HG03342 (cell line): ENCODE measurements around the gene HES7.
"Not testable (repeated sequence)": the region's sequence is repeated elsewhere in the genome, so short reads cannot be mapped to it uniquely, and the experiment has no call there.

Experiments
- ATAC-seq: cut with Tn5 transposase; IDR thresholded peaks from one replicate; pipeline ENCODE4 v1.9.1; 2021; ENCODE audit warnings: mild to moderate bottlenecking, moderate library complexity; ENCODE audit not compliant: unreplicated experiment

HES7 gene

DNA sequence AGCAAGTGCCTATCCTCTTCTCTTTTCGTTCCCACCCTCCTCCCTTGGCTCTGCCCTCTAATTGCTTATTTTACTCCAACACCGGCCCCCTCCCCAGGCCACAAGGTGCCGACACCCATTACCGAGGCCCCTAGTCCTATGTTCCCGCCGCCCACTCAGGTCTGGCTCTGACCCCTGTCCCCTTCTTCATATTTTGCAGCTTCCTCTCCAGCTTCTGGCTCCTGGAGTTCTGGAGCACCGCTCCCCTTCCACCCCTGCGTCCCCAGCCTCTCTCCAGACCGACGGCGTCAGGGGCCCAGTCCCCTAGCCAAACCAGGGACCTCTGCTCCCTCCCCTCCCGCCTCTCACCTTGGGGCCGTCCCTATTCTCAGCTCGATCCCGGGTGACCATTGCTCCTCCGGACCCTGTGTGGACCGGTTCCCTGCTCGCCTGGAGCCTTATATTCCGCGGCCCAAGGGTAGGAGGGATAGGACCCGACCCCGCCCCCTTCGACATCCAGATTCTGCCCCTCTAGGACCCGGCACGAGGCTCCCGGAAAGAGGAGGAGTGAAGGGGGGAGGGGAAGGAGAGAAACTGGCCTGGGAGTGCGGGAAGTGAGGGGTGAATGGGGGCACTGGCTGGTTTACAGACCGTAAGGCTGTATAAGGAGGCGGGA lies at the start of gene HES7:
HES7 (minus strand) TSS at position 412 of the 655 bp plus-strand sequence; CDS start at position 390, 22 bp downstream.
- no peak for ATAC-seq

DNA sequence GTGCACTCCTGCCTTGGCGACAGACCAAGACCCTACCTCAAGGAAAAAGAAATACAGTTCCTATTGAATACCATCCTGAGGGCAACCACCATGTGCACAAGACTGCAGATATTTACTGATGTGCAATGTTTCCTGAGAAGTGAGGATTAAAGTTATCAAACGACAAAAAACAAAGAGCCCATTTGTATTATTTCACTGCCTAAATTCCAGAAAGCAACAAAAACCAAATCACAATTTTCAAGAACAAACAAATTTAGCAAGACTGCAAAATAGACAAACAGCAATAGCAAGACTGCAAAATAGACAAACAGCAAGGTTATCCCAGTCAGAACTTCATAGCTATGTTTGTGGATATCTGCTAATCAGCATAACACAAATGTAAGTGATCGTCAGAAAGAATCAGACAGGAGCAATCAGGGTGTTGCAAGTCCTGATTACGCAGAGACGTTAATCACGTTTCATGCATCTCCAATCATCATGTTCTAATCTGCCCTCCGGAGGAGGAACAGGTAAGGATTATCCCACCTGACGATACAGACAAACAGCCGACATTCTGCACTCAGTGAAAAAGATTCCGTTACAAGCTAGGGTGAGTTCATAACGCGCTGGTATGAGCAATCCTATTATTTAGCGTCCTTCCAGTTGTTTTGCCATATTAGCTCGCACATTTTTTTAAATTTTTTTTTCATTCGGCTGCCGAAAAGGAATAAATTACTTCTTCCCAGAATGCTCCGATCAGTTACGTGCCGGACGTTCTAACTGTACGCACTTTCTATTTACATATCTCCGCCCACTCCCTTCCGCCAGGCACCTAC lies 49.4 kb upstream of the HES7 start:
- peak; percentile 62 for ATAC-seq

DNA sequence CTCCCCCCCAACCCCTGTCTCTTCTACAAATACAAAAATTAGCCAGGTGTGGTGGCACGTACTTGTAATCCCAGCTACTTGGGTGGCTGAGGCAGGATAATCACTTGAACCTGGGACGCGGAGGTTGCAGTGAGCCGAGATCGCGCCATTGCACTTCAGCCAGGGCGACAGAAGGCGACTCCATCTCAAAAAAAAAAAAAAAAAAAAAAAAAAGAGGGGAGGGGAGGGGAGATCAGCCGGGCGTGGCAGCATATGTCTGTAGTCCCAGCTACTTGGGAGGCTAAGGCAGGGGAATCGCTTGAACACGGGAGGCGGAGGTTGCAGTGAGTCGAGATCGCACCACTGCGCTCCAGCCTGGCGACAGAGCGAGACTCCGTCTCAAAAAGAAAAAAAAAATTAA lies 46.3 kb upstream of the HES7 start:
- not testable (repeated sequence) for ATAC-seq

DNA sequence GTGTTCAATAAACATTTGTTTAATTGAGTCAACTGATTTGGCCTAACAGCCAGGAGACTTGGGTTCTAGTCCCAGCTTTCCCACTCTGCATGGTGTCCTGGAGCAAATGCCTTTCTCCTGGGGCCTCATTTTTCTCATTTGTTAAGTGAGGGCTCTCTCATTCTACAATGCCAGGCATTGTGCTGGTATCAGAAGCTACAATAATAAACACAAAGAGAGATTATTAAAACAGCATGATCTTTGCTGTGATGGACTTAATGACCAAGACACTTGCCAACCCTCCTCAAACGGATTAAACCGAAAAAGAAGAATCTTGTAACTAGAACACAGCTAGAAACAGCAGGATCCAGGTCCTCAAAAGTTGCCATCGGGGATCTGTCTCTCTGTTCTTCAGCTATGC lies 43.6 kb upstream of the HES7 start:
- ATAC-seq = no peak

DNA sequence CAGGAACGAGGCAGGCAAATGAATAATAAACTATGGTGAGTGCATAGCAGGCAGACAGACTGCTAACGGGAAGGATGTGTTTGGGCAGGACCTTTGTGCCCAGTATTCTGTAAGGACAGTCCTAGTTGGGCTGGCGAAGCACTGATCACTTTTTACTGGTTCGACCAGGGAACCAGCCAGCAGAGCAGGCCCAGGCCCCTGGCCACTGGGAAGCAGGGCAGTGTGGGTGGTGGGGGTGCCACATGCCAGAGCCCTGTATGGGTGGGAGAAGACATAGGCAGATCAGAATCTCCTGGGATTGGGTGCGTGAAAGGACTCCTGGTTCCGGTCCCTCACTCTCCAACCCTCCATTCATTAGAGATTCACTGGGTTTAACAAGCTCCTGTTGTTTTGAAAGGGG lies 42.8 kb upstream of the HES7 start:
- no peak for ATAC-seq

DNA sequence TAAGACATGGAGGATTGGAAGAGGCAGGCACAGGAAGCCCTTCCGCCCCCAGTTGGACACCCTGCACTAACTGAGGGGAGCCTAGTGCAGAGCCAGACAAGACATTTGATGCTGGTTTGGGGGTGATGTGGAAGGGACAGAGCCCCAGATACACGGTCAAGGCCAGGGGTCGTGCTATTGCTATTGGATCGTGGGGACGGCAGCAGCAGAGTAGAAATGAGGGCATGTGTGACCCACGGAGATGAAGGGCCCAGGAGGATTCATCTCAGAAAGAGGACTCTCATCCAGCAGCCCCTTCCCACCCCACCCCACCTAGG lies 40.9 kb upstream of the HES7 start:
- no peak for ATAC-seq

DNA sequence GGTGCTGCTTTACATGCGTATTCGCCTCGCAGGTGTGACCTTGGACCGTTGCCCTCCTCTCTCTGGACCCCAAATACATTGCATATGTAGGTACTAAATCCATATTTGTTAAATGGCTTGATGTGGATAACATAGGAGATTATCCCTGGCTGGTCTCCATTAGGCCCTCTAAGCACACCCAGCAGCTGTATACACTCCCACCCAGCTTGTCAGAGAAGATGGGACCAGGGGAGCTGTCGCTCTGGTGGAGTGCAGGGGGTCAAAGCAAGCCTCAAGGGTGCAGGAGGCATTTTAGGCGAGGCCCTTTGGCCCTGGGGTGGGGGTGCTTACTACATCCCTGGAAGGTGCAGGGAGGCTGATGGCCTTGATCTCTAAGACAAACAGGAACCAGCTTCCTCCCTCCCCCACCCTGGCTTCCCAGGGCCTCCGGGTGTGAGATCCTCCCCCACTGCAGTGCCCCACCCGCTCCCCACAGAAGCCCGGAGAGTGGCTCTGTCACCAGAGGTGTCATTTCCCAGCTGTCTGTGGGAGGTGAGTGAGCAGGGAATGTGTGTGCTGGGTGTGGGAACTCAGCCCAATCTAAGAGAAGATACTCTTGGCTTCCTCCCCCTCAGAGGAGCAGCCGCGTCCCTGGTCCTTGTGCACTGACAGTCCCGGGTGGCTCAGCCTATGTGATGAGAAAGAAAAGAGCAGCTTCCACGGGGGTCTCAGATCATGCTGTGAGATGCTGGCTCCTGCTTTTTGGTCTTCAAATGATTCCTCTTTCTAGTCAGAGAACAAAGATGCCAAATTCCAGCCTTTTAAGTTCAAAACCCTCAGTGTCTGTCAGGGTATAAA lies 40.3 kb upstream of the HES7 start:
- ATAC-seq = no peak

DNA sequence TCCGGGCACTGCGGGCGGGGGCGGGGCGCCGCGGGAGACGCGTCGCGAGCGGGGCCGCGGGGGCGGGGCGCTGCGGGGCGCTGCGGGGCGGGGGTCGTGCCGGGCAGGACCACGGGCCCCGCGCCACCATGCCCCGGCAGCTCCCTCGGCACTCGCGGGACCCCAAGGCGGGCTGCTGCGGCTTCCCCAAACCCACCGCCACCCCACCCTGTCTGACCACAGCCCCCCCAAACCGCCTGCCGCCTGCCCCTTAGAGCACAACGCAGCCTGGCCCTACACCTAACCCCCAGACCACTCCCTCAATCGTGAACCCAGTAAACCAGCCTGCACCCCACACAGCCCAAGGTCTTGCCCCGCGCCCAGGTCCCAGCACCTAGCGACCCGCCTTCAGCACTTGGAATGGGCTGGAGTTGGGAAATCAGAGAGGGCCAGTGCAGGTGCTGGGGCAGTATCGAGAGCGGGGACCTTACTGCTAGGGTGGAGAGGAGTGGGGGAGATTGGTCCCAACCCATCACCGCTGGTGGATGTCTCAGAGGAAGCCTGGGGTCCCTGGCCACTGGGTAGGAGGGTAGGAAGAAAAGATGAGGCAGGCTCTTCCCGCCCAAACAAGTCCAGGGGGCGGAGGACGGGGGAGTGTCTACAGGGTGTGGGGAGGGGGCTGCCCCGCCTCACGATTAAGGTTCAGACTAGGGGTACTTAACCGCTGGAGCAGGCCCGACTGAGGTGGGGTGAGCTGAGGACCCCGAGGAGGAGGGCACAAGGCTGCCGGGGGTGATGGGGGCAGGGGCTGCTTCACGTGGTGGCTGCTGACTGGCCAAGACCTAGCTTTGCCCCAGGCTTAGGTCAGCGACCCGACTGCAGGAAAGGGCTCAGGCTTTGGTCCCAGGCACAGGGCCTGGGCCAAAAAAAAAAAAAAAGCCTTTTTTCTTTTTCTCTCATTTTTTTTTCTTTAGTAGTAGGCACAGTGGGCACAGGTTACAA lies 39.4 kb upstream of the HES7 start:
- ATAC-seq = no peak

DNA sequence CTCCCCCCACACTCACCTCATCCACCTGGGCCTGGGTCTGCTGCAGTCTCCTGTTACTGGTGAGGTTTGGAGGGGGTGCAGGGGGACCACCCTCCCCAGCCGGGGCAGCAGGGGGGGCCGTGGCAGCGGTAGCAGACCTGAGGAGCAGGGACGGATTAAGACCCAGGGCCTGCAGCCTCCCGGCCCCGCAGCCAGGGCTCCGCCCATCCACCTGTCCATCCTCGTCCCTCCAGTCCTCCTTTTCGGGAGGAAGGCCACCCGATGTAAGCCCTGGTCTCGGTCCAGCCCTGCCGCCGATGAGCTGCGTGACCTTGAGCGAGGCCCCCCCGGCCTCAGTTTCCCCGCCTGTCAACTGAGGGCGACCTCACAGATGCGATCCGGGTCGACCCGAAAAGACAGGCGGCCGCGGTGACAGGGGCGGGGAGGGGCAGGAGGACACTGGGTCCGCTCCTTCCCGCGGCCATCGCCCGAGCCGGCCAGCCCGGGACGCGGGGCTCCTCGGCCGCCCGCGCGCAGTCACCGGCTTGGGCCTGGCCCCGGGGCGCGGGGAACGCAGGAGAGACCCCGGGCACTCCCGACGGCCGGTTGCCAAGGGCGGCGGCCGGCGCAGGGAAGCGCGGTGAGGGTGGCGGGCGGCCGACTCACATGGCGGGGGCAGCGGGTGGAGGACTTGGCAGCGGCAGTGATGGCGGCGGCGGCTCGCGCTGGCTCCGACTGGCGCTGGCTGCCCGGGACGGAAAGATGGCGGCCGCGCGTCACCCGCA lies 38.5 kb upstream of the HES7 start, which contains the start of gene VAMP2:
VAMP2 (minus strand) TSS at position 716 of the 764 bp plus-strand sequence; CDS start at position 647, 69 bp downstream.
- ATAC-seq = peak; percentile 44

DNA sequence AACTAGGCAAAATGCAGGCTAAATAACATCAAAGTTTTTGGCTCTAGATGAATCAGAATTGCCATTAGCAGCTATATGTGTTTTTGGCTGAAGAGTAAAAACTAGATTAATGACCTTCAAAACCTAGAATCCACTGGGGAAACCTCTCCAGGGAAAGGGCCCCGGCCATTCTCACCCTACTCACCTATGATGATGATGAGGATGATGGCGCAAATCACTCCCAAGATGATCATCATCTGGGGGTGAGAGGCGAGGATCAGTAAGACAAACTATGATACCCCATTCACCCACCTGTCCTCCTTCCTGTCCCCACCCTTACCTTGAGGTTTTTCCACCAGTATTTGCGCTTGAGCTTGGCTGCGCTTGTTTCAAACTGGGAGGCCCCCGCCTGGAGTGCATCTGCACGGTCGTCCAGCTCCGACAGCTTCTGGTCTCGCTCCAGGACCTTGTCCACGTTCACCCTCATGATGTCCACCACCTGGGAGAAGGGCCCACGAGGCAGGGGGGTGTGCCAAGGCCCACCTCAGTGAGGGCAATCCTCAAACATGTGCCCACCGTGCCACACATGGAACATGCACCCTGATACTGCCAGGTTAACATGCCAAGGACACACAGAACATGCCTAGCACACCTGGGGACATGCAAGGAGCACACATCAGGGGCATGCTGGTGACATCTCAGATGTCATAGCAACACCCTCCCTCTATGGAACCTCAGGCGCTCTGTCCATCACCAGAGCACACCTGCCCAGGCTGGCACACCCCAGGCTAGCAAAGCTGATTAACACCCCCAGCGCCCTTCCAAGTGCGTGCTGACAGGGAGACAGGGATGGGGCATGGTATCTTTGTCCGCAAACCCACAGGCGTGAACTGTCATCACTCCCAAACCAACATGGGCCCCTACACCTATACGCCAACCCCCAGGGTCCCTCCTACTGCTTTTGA lies 37.7 kb upstream of the HES7 start:
- no peak for ATAC-seq

DNA sequence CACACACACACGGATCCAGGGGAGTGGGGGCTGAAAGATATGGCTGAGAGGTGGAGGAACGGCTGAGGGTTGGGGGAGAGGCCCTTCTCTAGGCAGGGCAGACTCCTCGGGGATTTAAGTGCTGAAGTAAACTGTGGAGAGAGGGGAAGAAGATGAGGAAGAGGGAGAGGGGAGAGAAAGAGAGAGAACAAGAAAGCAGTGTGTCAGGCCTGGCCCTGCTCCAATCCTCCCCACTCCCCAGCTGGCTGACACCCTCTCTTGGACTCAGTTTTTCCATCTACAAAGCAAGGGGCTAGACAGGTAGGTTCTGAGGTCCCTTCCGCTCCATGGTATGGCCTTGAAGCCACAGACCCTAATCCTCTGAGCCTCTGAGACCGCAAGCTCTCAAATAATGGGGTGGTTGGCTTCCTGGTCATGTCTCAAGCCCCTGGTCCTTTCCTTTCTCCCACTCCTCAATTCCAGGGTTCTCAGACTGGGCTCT lies 36.9 kb upstream of the HES7 start:
- no peak for ATAC-seq

DNA sequence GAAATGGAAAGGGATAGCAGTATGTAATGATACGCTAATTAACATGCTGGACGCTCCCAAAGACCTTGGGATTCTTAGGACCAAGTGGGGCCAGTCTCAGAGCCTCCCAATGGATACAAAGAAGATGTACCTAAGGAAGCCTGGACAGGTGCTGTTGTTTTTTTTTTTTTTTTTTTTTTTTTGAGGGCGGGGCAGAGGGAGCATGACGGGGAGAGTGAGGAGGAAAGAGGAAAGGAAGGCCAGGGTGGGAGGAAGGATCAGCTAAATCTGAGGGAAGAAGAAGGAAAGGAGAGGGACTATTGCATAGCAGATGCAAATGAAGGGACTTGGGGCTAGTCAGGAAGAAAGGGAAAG lies 36.3 kb upstream of the HES7 start:
- ATAC-seq = no peak

DNA sequence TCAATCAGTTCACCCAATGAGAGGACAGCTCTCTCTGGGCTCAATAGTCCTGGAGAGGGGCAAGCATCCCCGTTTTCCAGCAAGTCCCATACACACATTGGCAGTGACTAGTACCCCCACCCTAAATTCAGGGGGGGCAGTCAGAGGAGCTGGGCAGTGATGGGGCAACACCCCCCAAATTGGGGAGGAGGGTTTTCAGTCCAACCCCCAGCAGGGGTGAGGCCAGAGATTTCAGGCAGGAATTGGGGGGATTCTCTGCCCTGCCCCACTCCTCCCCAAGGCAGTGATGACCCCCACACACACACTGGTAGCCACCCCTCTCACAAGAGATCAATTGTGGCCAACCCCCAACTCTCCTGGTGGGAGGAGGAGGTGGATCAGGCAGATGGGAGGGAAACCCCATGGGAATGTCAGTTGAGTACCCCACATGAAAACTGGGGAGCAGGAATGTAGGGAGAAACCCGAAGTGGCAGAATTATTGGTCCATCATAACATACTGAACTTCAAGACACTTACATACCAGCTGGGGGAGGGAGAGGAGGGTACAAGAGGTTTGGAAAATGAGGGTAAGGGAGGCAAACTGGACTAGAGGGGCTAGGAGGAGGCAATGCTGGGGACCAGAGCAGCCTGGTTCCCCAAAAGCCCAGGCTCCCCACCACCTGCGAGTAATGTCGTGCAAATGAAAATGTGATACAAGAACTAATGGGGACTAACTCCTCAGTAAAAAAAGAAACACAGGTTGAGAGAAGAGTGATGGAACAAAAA lies 35.7 kb upstream of the HES7 start:
- no peak for ATAC-seq

DNA sequence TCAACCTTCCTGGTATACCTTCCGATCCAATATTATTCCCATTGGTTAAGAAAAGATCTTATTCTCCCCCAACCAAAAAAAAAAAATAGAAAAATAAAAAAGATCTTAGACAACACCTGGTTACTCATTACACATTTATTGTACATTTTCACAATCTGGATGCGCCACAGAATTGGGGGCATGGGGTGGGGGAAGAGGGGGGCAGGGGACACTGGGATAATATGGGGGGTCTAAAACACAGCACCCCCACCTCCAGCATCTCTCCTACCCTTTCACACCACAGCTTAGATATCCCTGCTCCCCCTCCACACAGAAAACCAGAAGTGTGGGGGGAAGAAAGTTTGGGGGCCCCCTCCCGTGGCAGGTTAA lies 35.1 kb upstream of the HES7 start:
- no peak for ATAC-seq

DNA sequence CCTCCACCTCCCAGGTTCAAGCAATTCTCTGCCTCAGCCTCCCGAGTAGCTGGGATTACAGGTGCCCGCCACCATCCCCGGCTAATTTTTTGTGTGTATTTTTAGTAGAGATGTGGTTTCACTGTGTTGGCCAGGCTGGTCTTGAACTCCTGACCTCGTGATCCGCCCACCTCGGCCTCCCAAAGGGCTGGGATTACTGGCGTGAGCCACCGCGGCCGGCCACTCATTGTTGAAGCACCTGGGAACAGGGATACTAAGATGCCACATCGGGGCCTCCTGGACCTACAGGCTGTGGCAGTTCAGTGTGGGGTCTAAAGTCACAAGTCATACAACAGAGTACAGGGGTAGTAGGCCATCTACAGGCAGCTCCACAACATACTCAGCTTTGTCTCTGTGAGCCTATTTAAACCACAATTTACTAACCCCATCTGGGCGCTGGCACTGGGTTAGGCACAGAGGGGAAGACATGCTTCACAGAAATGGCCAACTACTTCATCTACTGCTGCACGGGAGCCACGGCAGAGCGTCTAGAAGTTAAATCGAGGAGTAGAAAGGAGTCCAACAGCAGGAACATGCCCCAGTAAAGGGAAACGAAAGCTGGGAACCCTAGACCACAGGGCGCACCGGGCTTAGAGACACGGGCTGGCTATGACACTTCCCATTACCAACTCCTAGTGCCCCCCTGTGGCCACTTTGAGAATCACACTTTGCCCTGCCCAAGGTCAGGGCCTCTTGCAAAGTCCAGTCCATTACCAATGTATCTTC lies 34.5 kb upstream of the HES7 start:
- no peak for ATAC-seq

DNA sequence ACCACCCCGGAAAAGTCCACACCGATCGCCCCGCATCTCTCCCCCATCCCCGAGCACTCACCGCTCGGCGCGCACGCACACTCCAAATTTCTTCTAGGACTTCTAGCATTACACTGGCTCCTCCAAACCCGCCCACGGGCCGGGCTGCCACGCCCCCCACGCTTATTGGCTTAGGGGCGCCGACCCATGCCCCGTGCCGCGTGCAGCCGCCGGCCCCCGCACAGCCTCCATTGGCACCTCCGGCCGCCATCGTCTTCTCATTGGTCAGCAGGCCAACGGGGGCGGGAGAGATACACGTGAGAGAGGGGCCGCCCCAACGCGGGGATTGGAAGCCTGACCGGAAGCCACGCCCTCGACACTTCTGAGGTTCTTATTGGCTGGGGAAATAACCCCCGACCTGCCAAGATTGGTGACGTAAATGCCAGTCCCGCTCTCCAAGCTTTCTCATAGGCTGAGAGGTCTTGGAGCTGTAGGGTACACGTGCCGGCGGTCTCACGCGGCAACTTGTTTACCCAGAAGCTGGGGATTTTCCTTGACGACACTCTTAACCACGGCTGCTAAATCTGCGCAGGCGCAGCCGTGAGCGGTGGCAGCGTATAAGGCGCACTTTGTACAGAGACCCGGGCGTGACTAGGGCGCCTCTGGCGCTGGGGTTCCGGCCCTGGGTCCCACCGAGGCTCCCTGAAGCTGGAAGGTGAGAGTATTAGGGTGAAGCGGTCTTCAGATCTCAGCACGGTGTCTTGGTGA lies 32.5 kb upstream of the HES7 start:
- peak; percentile 70 for ATAC-seq

DNA sequence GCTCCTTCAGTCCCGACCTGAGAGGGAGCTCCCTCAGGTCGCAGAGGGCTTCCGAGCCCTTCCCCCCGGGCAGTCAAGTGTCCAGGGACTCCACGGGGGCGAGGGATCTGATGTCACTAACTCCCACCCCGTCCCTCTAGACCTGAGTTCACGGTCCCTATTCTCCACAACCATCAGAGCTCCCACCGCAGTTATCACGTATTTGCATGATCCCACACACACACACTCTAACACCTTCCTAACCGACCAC lies 32.0 kb upstream of the HES7 start:
- no peak for ATAC-seq
